ENCODE results near the gene ERP44.

ERP44 gene

GRCh38 chr9:100129772-100130171 lies 31.0 kb upstream of the ERP44 start:
- DNase-seq (ENCODE audit: low spot score) = no peak
- no peak for TF ChIP-seq CTCF (IDR thresholded peaks at IDR 0.05; ENCODE audit: borderline replicate concordance, control extremely low read depth, extremely low read depth, insufficient read depth, missing control alignments)
- in situ Hi-C loops (cut with MboI; ENCODE audit: low sequenced_read_pairs, unreplicated experiment) = no loop called here

- TF ChIP-seq CTCF (IDR thresholded peaks at IDR 0.05; ENCODE audit: borderline replicate concordance, control extremely low read depth, extremely low read depth, insufficient read depth, missing control alignments) = no peak
- in situ Hi-C loops (cut with MboI; ENCODE audit: low sequenced_read_pairs, unreplicated experiment) = no loop called here
- no peak for DNase-seq (ENCODE audit: low spot score)
Observed at GRCh38 chr9:100126423-100126822, 27.6 kb upstream of the ERP44 start.

- in situ Hi-C loops (cut with MboI; ENCODE audit: low sequenced_read_pairs, unreplicated experiment) = no loop called here
- DNase-seq (ENCODE audit: low spot score) = no peak
- TF ChIP-seq CTCF (IDR thresholded peaks at IDR 0.05; ENCODE audit: borderline replicate concordance, control extremely low read depth, extremely low read depth, insufficient read depth, missing control alignments) = no peak
Observed at GRCh38 chr9:100125910-100126309, 27.1 kb upstream of the ERP44 start.

- in situ Hi-C loops (cut with MboI; ENCODE audit: low sequenced_read_pairs, unreplicated experiment) = no loop called here
- no peak for DNase-seq (ENCODE audit: low spot score)
- no peak for TF ChIP-seq CTCF (IDR thresholded peaks at IDR 0.05; ENCODE audit: borderline replicate concordance, control extremely low read depth, extremely low read depth, insufficient read depth, missing control alignments)
Observed at GRCh38 chr9:100125236-100125635, 26.4 kb upstream of the ERP44 start.

- no peak for TF ChIP-seq CTCF (IDR thresholded peaks at IDR 0.05; ENCODE audit: borderline replicate concordance, control extremely low read depth, extremely low read depth, insufficient read depth, missing control alignments)
- in situ Hi-C loops (cut with MboI; ENCODE audit: low sequenced_read_pairs, unreplicated experiment) = no loop called here
- DNase-seq (ENCODE audit: low spot score) = no peak
Observed at GRCh38 chr9:100120286-100120685, 21.5 kb upstream of the ERP44 start.

- TF ChIP-seq CTCF (IDR thresholded peaks at IDR 0.05; ENCODE audit: borderline replicate concordance, control extremely low read depth, extremely low read depth, insufficient read depth, missing control alignments) = no peak
- no peak for DNase-seq (ENCODE audit: low spot score)
- in situ Hi-C loops (cut with MboI; ENCODE audit: low sequenced_read_pairs, unreplicated experiment) = no loop called here
Observed at GRCh38 chr9:100117316-100117715, 18.5 kb upstream of the ERP44 start.
